ENCODE data around the gene AOX1.
"Not testable (repeated sequence)": the region's sequence is repeated elsewhere in the genome, so short reads cannot be mapped to it uniquely, and the experiment has no call there.

Gene AOX1

GRCh38 chr2:200585730-200586643 lies at the start of gene AOX1:
TSS of gene AOX1 (plus strand) at chr2:200586014. CDS start at chr2:200586109, 95 bp downstream.
- H3K27ac ChIP-seq = no peak within 1 kb of the TSS
- no peak for TF ChIP-seq ZFX (IDR thresholded peaks at IDR 0.05; ENCODE audit: borderline replicate concordance)
- TF ChIP-seq CTCF (IDR thresholded peaks at IDR 0.05) = no peak

GRCh38 chr2:200538139-200538538 lies 47.7 kb upstream of the AOX1 start:
- no peak overlapping the region for H3K27ac ChIP-seq
- TF ChIP-seq ZFX (IDR thresholded peaks at IDR 0.05; ENCODE audit: borderline replicate concordance) (no peak), CTCF (IDR thresholded peaks at IDR 0.05) (no peak)

GRCh38 chr2:200540793-200541192 lies 45.0 kb upstream of the AOX1 start:
- no peak for TF ChIP-seq CTCF (IDR thresholded peaks at IDR 0.05)
- no peak for TF ChIP-seq ZFX (IDR thresholded peaks at IDR 0.05; ENCODE audit: borderline replicate concordance)

GRCh38 chr2:200566596-200566995 lies 19.2 kb upstream of the AOX1 start:
- H3K27ac ChIP-seq = not testable (repeated sequence)

More at GRCh38 chr2:200540793-200541192, 45.0 kb upstream of the AOX1 start:
- no peak overlapping the region for H3K27ac ChIP-seq

GRCh38 chr2:200567932-200568331 lies 17.9 kb upstream of the AOX1 start:
- H3K27ac ChIP-seq = no peak overlapping the region
- TF ChIP-seq CTCF (IDR thresholded peaks at IDR 0.05) = no peak
- no peak for TF ChIP-seq ZFX (IDR thresholded peaks at IDR 0.05; ENCODE audit: borderline replicate concordance)

GRCh38 chr2:200575957-200576356 lies 9.9 kb upstream of the AOX1 start:
- no peak overlapping the region for H3K27ac ChIP-seq
- no peak for TF ChIP-seq ZFX (IDR thresholded peaks at IDR 0.05; ENCODE audit: borderline replicate concordance)
- peak; percentile 72 for TF ChIP-seq CTCF (IDR thresholded peaks at IDR 0.05)

- TF ChIP-seq ZFX (IDR thresholded peaks at IDR 0.05; ENCODE audit: borderline replicate concordance) (no peak), CTCF (IDR thresholded peaks at IDR 0.05) (no peak)
- no peak overlapping the region for H3K27ac ChIP-seq
Observed at GRCh38 chr2:200577027-200577426, 8.8 kb upstream of the AOX1 start.
